HG03521 (cell line): ENCODE results near the gene PLEKHA4.

ENCODE experiments used
- ATAC-seq: cut with Tn5 transposase; IDR thresholded peaks from one replicate; pipeline ENCODE4 v1.9.1; 2021; ENCODE audit warnings: mild to moderate bottlenecking, moderate library complexity; ENCODE audit not compliant: unreplicated experiment

PLEKHA4 gene

DNA sequence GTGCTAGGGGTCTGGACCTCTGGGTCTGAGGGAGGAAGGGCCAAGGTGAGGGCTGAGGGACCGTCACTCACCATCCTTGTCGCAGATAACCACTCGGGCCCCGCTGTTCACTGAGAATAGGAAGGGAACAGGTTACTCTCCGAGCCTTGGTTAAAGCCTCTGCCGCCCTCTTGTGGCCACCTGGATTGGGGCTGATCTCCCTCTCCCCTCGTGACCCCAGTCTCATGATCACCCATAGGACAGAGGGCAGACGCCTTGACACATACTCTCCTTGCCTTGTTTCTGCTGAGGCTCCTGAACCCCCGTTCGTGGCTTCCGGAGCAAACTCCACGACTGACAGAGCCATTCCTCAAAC lies 32.7 kb downstream of the PLEKHA4 start:
- ATAC-seq = peak; percentile 57

DNA sequence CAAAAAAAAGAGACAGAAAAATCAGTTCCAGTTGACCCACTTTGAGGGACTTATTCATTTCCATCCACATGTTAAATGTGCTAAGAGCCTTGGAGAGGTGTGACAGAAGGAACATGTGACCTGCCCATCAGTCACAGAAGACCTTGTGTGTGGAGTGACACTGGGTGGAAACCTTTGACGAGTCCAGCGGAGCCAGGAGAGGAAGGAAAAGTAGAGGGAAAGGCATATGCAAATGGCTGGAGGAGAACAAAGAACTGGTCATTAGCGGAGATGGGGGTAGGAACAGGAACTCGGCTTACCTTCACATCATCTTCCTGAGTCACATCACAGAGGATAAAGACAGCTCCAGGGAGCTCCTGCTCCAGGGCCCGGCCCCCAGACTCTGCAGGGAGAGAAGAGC lies 34.4 kb downstream of the PLEKHA4 start:
- no peak for ATAC-seq

DNA sequence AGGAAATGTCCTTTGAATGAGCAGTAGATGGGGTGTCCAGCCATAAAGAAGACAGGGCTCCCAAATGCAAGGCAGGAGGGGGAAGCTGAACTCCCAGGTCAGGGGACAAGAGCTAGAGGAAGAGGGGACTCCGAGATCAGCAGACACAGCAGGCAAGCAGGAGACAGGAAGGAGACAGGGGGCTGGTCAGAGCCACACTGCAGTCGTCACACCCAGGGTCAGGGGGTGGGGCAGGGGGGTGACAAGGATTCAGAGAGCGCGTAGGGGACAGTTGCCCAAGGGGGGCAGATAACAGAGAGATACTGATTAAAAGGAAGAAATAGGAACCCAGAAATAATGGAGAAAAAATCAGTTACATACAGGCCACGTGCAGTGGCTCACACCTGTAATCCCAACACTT lies 35.4 kb downstream of the PLEKHA4 start:
- no peak for ATAC-seq

DNA sequence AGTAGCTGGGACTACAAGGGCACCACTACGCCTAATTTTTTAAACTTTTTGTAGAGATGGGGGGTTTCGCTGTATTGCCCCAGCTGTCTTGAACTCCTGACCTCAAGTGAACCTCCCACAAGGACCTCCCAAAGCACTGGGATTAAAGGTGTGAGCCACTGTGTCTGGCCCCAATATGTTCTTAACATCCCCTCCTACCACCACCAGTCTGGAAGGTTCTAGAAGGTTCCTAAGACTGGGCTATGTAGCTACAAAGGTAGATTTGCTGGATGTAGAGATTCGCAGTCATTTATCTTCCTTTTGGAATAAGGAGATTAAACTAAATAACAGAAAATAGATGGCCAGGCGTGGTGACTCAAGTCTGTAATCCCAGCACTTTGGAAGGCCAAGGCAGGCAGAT lies 37.5 kb downstream of the PLEKHA4 start:
- ATAC-seq = no peak

DNA sequence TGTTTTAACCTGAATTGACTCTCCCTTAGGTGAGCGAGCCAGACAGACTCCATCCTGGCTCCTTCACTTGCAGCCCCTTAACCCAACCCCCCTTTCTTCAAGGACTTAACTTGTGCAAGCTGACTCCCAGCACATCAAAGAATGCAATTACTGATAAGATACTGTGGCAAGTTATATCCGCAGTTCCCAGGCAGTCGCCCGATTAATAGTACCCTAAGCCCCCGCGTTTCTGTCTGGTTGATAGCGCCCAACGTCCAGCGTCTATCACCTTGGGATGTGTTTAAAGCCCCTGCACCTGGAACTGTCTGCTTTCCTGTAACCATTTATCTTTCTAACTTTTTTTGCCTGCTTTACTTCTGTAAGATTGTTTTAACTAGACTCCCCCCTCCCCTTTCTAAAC lies 38.3 kb downstream of the PLEKHA4 start:
- no peak for ATAC-seq

DNA sequence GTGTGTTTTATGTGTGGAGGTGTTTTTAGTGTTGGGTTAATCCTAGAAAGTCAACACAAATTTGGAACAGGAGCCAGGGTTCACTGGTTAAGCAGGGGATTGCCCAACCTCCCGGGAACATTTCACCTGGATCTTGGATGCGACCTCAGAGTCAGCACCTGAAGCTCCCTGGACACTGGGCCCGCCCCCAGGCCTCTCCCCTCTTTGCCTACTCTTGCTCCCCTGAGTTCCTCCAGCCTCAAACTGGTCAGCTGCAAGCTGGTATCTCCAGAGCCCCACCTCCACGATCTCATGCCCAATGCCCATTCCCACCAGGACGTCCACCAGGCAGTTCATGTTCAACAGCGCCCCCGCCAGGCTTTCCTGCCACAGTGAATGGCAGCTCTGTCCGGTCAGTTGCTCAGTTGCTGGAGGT lies 41.8 kb downstream of the PLEKHA4 start:
- no peak for ATAC-seq

DNA sequence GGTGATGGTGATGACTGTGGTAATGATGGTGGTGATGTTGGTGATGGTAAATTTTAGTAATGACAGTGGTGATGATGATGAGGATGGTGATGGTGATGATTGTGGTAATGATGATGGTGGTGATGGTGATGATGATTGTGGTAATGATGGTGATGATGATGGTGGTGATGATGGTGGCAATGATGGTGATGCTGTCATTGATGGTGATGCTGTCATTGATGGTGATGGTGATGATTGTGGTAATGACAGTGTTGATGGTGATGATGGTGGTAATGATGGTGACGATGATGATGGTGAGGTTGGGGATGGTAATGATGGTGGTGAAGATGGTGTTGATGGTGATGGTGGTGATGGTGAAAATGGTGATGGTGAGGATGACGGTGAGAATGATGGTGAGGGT lies 45.9 kb downstream of the PLEKHA4 start:
- ATAC-seq = no peak

DNA sequence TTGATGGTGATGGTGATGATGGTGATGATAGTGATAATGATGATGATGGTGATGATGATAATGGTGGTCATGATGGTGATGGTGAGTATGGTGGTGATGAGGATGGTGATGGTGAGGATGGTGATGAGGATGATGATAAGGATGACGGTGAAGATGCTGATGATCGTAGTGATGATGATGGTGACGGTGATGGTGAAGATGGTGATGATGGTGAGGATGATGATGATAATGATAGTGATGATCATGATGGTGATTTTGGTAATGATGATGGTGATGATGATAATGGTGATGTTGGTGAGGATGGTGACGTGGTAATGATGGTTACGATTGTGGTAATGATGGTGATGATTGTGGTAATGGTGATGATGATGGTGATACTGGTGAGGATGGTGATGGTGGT lies 46.8 kb downstream of the PLEKHA4 start:
- no peak for ATAC-seq

DNA sequence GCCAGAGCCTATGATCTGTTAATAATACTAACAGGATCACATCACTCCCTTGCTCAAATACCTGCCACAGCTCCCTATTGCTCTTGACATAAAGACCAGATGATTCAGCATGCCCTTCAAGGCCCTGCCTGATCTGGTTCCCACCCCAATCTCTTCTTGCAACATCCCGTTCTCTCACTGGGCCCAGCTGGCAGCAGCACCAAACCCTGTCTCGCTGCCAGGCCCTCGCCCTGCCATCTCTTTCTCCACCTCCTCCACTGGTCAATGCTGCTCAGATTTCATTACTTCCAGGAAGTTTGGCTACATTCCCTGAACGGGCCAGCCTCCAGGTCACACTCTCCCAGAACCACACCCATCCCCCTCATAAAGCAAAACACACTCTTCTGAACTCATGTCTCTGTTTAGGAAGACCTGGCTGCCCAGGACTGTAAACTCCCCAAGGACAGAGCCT lies 49.0 kb downstream of the PLEKHA4 start:
- no peak for ATAC-seq

DNA sequence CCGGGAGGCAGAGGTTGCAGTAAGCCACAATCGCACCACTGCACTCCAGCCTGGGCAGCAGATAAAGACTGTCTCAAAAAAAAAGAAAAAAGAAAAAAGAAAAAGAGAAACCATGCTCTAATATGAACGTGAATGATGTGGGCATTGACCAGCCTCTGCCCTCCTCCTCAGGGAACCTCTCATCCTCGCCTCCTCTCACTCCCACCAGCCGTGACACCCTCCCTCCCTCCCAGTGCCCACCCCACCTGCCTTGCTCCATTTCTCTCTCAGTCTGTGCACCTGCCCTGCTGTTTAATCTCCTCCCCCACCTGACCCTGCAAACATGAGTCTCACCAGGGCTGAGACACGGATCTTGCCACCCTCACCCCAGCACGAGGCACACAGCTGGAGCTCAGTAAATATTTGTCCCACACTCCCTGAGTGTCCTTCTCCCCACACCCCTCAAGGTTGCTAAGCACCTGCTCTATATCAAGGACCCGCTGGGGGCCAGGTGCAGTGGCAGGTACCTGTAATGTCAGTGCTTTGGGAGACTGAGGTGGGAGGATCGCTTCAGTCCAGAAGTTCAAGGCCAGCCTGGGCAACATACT lies 50.1 kb downstream of the PLEKHA4 start:
- ATAC-seq = no peak

DNA sequence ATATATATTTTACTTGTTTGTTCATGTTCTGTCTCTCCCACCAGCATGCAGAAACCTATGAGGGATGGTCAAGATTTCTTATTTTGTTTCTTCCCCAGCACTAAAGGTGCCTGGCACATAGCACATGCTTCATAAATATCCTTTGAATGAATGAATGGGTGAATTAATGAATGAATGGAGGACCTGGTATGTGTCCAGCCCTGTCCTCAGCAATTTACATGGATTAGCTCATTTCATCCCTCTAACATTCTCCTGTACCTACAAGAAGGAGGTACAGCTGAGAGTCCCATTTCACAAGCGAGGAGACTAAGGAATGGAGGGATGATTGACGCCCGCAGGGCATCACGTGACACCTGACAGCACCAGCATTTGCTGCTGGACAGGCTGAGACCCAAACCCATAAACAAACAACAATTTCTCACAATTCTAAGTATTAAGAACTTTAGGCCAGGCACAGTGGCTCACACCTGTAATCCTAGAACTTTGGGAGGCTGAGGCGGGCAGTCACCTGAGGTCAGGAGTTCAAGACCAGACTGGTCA lies 50.8 kb downstream of the PLEKHA4 start:
- no peak for ATAC-seq

DNA sequence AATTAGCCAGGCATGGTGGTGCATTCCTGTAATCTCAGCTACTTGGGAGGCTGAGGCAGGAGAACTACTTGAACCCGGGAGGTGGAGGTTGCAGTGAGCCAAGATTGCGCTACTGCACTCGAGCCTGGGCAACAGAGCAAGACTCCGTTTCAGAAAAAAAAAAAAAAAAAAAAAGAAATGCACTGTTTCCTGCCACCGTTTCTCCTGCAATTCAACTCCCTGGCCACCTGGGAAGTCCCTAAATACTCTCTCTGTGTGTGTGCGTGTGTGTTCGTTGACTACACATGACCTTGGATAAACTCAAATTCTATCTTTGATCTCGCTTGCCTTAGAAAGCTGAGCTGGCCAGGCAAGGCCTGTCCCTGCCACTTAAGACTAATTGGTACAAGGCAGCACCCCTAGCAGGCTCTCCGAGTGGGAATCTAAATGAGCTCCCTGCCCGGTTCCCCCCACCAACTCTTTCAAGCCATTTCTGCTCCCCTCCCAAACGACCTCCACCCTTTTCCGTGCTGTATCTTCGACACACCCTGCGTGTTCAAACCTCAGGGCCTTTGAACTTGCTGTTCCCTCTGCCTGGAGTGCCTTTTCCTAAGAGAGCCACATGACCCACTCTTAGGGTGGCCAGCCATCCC lies 52.4 kb downstream of the PLEKHA4 start:
- ATAC-seq = no peak

DNA sequence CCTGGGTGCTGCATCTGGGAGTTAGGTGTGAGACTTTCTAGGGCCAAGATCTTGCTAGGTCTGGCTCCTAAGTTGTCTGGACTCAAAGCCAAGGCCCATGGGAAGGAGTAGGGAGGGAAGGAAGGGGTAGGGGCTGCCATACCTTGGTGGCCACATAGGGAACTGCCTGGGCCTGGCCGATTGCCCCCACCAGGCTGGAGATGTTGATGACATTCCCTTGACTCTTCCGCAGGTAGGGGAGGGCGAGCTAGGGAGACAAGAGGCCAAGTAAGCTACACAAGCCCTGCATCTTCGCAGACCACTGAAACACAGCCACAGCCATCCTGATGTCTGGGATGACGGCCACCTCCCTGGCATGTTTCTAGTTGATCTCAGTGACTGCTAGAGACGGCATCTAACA lies 53.5 kb downstream of the PLEKHA4 start:
- no peak for ATAC-seq

DNA sequence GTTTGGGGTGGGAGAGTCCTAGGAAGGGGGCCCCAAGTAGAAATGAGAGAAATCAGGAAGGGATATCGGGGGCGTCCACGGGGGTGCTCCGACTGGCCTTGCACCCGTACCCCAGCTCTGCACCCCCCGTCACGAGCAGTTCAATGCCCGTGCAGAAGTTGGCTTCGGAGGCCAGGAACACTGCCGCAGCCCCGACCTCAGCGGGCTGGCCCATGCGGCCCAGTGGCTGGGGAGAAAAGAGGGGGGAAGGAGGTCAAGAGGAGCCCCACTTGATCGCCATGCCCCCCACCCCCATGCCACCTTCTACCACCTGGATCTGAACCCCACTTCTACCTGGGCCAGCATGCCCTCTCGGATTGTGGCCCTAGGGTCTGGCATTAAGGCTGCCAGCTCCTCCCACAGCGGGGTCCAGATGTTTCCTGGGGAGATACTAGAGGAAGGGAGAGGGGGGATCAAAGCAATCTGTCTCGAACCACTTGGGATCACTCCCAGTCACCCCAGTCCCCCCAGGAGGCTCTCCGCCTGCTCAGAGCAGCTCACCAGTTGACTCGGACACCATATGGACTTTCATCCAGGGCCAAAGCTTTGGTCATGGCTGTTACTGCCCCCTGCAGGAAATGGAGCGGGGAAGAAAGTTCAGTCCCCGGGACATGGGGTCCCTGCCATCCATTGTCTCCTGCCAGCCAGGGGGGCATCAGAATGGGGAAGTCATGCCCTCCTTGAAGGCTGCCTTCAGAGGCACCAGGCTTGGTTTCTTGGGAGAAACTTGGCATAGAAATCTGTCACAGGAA lies 55.1 kb downstream of the PLEKHA4 start:
- ATAC-seq = no peak

DNA sequence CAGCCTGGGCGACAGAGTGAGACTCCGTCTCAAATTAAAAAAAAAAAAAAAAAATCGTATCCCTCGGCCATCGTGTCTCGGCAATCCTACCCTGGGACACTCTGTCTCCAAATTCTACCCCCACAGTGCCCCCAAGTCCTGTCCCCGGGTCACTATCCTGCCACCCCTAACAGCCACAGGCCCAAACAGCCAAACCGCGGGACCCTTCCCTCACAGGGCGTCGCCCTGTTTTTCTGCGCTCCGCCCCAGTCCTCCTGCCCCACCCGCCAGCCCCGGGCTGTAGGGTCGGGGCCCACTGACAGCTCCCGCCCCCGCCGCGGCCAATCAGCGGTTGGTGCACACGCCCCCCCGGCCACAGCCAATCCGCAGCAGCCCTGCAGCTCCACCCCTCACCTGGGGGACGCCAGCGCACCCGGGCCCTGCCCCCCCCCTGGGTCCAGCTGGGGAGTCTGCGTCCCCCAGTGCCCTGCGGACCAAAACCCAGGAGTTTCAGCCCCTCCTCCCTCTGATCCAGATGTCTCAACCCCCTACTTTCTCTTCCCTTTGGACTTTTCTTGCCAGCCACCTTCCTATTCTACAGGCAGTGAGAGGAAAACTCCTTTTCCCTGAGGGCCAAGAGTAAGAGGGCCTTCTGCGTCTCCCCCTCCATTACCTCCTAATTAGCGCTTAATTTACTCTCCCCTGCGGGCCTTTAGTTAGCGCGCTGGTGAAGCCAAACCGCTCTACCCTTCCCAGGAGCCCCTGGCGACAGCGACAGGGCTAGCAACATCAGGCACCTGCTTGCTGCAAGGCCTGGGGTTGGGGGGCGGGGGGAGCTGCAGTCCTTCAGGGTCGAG lies 56.1 kb downstream of the PLEKHA4 start:
- ATAC-seq = peak; percentile 50

DNA sequence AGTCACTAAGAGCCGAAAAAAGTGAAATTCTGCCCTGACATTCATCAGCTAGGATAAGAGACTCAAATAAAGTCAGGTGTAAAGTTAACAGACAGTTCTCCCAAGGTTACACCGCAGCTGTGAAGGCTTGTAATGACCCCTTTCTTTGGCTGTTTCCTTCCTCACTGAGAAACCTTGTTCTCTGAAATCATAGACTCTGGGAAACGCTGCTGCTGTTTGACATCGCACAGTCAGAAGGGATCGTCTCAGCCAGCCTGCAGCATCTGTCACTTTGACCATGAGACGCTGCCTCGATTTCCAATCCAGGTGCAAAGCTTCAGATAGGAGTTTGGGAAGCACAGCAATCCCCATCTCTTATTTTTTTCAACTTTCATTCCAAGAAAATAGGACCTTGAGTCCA lies 58.3 kb downstream of the PLEKHA4 start:
- ATAC-seq = no peak

DNA sequence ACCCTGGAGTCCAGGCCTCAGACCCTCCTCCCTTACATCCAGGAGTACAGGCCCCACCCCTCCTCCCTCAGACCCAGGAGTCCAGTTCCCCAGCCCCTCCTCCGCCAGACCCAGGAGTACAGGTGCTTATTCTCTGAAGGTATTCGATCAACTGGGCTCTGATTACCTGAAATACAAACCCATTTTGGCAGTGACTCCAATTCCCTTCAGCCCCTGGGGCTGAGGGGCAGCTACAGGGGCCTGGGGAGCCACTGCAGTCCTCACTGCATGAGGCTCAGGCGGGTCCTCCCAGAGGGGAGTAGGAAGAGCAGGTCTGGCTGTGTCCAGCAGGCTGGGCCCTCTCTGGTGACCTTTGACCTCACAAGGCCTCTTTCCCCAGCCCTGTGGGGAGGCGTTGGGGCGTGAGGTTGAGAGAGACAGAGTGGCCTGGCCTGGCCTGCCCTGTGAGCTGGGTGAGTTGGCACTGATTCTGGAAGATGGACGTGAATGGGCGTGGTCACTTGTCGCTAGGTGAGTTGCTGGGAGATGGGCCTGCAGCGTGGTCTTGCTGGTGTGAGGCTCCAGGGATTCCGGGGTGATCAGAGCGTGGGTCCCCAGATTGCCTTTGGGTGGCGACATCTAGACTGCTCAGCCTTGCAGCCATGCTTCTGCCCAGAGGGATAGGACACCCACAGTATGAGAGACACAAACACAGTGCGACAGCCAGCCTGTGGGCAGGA lies 60.7 kb downstream of the PLEKHA4 start:
- ATAC-seq = no peak

DNA sequence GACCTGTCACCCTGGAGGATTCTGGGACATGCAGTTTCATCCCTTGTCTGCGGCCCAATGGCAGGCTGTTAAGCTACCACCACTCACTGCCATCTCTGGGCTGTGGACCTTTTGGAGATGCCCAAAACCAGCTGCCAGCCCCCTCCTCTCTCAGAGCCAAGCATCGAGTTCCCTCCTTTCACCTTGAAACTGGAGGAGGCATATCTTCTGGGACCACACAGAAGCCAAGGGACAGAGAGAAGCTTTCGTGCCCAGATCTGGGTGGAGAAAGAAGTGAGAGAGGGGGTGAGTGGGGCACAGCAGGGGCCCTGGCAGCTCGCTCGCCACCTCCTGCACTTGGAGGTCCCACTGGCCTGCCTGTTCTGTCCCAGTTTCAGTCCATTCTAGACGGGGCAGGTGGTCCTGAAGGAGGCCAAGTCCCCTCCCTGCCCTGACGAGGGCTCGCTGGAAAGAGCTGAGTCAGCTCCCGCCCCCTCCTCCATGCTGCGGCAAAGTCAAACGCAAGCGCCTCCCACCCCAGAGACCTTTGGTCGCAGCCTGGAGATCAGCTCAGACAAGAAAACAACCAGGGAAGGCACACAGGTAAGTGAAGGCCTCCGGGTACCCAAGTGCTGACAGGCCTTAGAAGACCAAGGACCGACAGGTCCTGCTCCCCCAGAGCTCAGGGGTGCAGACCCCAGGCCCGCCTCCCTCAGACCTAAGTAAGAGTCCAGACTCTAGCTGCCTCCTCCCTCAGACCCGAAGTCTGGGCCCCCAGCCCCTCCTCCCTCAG lies 61.4 kb downstream of the PLEKHA4 start:
- no peak for ATAC-seq

DNA sequence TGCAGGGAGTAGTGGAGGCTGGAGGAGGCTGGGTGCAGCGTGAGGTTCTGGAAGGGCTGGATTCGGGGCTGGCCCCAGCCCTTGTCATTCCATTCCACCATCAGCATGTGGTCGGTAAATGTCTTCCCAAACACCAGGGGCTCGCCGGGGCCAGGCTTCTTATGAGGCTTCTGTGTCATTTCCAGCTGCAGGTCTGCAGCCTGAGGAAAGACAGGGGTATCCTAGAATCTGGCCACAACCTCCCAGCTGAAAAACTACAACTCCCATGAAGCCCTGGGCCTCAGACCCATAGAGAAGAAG lies 61.9 kb downstream of the PLEKHA4 start:
- no peak for ATAC-seq

DNA sequence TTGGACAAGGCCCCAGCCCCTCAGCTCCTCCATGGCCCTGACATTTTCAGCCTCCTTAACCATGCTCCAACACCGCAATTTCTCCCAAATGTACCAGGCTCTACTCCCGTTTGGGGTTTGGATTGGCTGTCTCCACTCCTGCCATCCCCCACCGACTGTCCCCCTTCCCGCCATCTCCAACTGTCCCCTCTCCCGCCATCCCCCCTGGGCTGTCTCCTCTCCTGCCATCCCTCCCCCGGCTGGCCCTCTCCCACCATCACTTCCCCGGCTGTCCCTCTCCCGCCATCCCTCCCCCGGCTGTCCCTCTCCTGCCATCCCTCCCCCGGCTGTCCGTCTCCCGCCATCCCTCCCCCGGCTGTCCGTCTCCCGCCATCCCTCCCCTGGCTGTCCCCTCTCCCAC lies 63.0 kb downstream of the PLEKHA4 start:
- no peak for ATAC-seq
